Measurements from ENCODE around the gene CCDC187. TPM values are rescaled to one million over a fixed set of nuclear protein-coding genes. Genes with fewer than 3 reads are reported as not detected.

Gene CCDC187
- total and polyA plus RNA-seq, 2 of the 8 experiments (the other 6 are each of a cell fraction or from before 2014, with no cell fraction given), result 0.02 TPM; not detected in 1

DNA sequence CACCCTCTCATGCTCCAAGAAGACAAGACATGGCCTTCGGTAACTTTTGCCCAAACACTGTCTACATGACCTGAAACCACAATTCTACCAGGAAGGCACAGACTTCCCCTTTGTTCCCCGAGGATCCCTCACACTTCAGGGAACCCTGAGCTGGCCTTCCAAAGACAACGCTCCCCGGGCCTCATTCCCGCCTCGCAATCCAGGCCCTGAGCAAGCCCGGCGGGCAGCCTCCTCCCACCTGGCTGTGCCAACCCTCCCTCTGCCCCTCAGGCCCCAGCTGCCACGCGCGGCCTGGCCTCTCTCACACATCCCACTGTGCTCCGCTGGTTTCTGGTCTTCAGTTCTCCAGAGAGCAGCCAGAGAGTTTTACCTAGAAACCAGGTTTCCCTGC lies 65.6 kb downstream of the CCDC187 start (continued):
- TF ChIP-seq CBX8 (IDR thresholded peaks at IDR 0.05; ENCODE audit: borderline replicate concordance, low read depth, low read length), result no peak
- TF ChIP-seq EP300 (IDR thresholded peaks at IDR 0.05; ENCODE audit: borderline replicate concordance in 1 of 2, low read depth in 2 of 2, low read length in 2 of 2), result no peak
- TF ChIP-seq, protein P1, sequence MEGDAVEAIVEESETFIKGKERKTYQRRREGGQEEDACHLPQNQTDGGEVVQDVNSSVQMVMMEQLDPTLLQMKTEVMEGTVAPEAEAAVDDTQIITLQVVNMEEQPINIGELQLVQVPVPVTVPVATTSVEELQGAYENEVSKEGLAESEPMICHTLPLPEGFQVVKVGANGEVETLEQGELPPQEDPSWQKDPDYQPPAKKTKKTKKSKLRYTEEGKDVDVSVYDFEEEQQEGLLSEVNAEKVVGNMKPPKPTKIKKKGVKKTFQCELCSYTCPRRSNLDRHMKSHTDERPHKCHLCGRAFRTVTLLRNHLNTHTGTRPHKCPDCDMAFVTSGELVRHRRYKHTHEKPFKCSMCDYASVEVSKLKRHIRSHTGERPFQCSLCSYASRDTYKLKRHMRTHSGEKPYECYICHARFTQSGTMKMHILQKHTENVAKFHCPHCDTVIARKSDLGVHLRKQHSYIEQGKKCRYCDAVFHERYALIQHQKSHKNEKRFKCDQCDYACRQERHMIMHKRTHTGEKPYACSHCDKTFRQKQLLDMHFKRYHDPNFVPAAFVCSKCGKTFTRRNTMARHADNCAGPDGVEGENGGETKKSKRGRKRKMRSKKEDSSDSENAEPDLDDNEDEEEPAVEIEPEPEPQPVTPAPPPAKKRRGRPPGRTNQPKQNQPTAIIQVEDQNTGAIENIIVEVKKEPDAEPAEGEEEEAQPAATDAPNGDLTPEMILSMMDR (IDR thresholded peaks at IDR 0.05; ENCODE audit: control extremely low read depth in 1 of 3, insufficient read depth in 1 of 3, low read depth in 1 of 3, low read length in 3 of 3), result no peak
- no peak for TF ChIP-seq SUZ12 (IDR thresholded peaks at IDR 0.05; ENCODE audit: low read length)
- TF ChIP-seq SP2 (IDR thresholded peaks at IDR 0.05; ENCODE audit: low read length), result no peak
